HG03520 (cell line): ENCODE measurements around the gene PCBP3.

ENCODE experiments used
- ATAC-seq: cut with Tn5 transposase; IDR thresholded peaks from one replicate; pipeline ENCODE4 v1.9.1; 2021; ENCODE audit warnings: mild to moderate bottlenecking, moderate library complexity; ENCODE audit not compliant: unreplicated experiment

PCBP3 gene

GRCh38 chr21:45938811-45939520 lies 295.4 kb downstream of the PCBP3 start:
- no peak for ATAC-seq

GRCh38 chr21:45939521-45940045 lies 296.1 kb downstream of the PCBP3 start:
- ATAC-seq, result no peak

DNA sequence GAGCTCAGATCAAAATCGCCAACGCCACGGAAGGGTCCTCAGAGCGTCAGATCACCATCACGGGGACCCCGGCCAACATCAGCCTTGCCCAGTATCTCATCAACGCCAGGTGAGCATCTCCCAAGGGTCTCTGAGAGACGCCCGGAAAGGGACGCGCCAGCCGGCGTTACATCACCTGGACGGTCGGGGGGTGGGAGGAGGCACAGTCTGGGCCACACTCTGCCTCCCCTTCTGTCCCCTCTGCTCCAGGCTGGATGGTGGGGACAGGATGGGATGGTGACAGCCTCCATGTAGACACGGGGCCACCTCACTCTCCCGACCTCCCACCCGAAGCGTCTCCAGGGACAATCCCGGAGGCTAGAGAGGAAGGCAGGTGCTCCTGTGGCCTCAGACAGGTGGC lies 296.6 kb downstream of the PCBP3 start:
- ATAC-seq, result no peak

DNA sequence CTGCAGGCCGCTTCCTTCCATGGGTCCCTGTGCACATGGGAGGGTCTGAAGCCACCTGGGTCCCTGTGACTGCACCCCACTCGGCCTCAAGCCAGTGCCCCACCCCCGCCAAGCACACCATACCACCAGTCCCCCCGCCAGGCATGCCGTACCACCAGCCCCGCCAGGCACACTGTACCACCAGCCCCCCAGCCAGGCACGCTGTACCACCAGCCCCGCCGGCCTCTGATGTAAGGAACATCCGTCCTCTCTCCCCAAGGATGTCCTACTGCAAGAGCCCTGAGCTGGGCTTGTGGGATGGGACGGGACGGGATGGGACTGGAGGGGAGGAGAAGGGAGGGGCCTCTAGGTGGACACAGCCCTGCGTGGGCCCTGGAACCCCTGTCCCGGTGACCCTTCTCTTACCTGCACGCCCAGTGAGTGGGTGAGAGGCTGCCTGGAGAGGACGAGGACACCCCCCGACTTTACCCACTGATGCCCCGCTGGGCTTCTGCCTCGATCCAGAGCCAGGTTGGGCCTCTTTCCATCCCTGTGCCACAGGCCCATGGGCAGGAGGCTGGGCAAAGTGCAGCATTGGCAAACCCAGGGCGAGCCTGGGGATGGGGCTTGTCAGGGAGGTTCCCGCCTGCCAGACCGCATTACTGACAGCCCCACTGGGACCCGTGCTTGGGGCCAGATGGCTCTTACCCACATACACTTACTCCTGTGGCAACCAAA lies 297.3 kb downstream of the PCBP3 start:
- ATAC-seq, result no peak

- no peak for ATAC-seq
Observed at GRCh38 chr21:45941338-45941710, 297.8 kb downstream of the PCBP3 start.

GRCh38 chr21:45941717-45942546 lies 298.4 kb downstream of the PCBP3 start:
- no peak for ATAC-seq

GRCh38 chr21:45942755-45943629 lies 299.5 kb downstream of the PCBP3 start:
- no peak for ATAC-seq

GRCh38 chr21:45943630-45944540 lies 300.4 kb downstream of the PCBP3 start:
- no peak for ATAC-seq

- ATAC-seq, result no peak
Observed at GRCh38 chr21:45944601-45945000, 301.1 kb downstream of the PCBP3 start.

DNA sequence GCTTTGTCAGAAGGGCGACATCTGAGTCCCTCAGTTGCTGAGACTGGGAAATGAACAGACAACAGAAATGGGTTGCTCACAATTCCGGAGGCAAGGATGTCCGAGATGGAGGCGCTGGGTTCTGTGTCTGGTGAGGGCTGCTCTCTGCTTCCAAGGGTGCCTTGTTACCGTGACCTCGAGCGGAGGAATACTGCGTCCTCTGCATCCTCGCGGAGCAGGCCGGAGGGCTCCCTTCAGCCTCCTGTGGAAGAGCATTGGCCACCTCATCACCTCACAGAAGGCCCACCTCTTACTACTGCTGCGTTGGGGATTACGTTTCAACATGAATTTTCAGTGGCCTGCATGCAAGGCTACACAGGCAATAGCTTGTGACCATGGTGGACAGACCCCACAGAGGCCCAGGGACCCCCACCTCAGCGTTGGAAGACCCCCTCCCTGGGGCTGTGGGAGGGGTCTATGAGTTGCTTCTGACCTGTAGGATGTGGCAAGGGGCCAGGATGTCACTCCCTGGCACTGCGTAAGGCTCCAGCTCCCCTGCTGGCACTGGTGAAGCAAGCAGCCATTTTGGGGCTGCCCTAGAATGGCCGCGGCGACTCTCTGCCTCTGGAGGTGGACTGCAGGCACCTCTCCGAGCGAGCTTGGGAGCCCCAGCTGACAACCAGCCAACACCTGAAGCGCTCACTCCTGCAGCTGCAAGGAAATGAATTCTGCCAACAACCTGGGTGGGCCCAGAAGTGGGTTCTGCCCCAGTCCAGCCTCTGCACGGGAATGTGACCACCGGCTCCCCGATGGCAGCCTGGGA lies 301.7 kb downstream of the PCBP3 start:
- no peak for ATAC-seq

DNA sequence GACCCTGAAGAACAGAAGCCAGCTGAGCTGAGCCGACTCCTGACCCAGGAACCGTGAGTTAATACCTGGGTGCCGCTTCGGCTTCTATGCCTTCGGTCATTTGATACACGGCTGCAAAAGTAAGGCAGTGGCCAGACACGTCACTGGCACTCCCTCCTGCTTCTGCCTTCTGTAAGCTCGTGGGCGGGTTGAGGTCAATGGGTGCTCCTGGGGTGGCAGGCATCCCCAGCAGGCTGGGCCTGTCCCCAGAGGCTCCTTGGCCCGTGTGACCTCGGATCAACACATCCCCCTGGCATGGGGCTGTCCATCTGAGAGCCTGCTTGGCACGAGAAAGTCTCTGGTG lies 302.3 kb downstream of the PCBP3 start:
- ATAC-seq, result no peak

- no peak for ATAC-seq
Observed at GRCh38 chr21:45947296-45947695, 303.8 kb downstream of the PCBP3 start.

DNA sequence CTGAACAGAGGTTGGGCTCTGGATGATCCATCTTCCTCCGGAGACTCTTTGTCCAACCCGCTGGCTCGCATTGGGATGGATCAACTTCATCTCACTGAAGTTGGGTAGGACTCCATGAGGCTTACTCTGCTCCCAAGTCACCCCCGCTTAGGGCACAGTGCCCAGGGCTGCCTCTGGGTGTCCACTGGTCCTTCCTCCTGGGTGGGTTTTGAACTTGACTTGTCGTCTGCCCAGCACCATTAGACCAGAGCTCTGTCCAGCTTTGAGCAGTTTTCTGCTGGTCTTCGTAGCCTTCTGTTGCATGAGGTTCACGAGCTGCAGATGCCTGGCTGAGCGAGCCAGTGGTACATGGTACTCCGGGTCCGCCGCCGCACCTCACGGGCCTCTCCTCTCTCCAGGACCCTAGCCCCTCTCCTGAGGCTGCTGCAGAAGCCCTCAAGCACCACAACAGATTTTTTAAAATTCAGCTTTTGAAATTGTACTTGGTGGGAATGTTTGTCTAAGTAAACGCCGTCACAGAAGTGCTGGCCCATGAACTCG lies 304.3 kb downstream of the PCBP3 start:
- ATAC-seq, result no peak

DNA sequence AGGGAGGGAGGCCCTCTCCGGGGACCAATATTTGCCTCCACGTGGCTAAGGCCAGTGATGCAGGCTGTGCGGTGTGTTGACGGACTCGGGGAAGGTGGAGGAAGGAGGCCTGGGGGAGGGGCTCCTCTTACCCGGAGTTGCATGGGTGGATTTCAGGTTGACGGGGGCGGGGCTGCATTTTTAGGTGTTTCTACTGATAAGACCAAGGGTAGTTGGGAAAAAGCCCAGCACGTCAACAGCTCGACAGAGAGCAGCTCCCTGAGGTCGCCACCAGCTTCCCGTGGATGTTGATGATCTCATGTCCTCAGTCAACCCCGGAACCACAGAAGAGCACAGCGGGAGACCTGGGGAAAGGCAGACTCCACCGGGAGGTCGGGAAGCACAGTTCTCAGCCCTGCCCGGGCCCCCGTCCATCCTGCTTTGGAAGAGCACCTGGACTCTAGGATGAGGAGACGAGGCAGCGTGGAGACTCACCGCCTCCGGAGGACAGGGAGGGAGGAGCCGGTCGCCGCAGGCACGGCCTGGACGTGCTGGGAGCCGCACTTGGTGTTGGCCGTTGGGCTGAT lies 305.1 kb downstream of the PCBP3 start:
- no peak for ATAC-seq

GRCh38 chr21:45949928-45950739 lies 306.6 kb downstream of the PCBP3 start:
- no peak for ATAC-seq

GRCh38 chr21:45950740-45951515 lies 307.4 kb downstream of the PCBP3 start:
- no peak for ATAC-seq

DNA sequence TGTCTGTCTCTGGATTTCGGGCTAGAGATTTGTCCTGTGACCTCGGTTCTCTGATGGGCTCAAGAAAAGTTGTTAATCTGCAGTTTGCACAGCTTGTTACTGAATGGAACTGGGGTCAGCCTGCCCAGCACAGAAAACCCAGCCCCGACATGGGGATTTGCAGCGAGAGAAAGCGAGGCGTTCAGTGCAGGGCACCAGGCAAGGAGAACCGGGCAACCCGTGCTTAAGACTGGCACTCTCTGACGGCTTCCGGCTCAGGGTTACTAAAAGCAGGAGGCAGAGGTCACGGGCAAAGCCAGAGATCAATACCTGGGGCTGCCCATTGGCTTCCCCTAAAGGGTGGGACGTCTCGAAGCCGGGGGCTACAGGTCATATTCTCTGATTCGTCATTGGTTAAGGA lies 308.2 kb downstream of the PCBP3 start:
- no peak for ATAC-seq
